ENCODE measurements around the gene SMARCD3.

The SMARCD3 gene

GRCh38 chr7:151248346-151249033 lies at the start of gene SMARCD3:
Gene SMARCD3, minus strand, starts transcription at chr7:151248694. Its CDS starts 132 bp downstream, at chr7:151248562.
- no peak for DNase-seq (ENCODE audit: low read depth, low spot score)

- no peak for DNase-seq (ENCODE audit: low read depth, low spot score)
Measured at GRCh38 chr7:151296202-151296992, 47.9 kb upstream of the SMARCD3 start.

- DNase-seq (ENCODE audit: low read depth, low spot score), result no peak
Measured at GRCh38 chr7:151292850-151293249, 44.4 kb upstream of the SMARCD3 start.

DNA sequence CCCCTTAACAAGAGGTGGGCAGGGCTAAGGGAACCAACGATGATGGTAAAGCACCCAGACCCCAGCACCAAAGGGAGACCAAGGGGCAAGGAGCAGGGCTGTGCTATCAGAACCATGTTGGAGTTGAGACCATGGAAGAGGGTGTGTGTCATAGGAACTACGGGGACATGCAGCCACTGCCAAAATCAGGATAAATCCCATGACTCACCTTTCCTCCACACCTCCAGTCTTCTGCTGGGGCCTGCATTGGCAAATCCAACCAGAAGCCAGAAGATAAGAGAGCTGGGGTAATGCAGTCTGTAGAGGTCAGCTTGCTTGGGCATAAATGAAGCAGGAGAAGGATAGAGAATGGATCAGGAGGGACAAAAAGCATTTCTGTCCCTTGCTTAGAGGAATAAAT lies 42.7 kb upstream of the SMARCD3 start:
- DNase-seq (ENCODE audit: low read depth, low spot score), result no peak

DNA sequence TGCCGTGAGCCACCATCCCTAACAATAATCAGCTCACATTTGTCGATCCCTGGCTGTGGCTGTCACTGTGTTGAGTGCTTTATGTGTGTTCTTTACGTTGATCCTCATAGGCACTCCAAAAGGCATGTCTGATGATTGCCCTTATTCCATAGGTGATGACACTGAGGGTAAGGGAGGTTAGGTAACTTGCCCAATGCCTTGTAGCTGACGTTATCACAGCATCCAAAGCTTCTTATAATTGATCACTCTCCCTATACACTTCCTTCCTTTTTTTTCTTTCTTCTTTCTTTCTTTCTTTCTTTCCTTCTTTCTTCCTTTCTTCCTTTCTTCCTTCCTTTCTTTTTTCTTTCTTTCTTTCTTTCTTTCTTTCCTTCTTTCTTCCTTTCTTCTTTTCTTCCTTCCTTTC lies 41.9 kb upstream of the SMARCD3 start:
- no peak for DNase-seq (ENCODE audit: low read depth, low spot score)

- DNase-seq (ENCODE audit: low read depth, low spot score), result no peak
Measured at GRCh38 chr7:151289891-151290290, 41.4 kb upstream of the SMARCD3 start.

- no peak for DNase-seq (ENCODE audit: low read depth, low spot score)
Measured at GRCh38 chr7:151286148-151286547, 37.7 kb upstream of the SMARCD3 start.

DNA sequence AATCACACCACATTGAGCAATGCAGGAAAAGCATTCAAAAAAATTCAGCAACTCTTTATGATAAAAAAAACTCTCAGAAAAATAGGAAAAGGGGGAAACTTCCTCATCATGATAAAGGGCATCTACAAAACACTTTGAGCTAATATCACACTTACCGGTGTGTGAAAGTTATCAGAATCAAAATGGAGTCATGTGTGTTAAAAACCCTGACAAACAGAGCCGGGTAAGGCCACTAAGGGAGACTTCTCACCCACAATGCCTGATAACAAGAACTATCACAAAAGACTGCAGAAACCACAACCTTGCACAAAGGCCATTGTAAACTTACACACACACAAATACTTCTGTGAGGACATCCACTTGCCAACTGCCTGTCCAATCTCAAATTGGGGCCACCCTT lies 34.8 kb upstream of the SMARCD3 start:
- no peak for DNase-seq (ENCODE audit: low read depth, low spot score)

DNA sequence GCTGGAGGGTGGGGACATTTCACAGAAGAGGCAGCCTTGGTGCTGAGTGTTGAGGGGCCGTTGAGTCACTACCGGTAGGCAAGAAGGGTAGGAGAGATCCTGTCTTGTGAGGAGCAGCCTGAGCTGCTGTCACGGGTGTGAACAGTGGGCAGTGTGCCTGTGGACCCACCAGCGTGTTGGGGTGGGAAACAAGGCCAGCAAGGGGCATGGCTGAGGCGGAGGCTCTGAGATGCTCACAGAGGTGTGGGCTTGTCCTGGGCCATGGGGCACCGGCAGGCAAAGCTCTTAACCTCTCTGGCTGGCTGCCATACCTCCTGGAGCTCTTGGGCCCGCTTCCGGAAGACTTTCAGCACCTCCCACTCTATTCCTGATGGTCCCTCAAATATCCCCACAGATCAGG lies 33.6 kb upstream of the SMARCD3 start:
- DNase-seq (ENCODE audit: low read depth, low spot score), result no peak

- no peak for DNase-seq (ENCODE audit: low read depth, low spot score)
Measured at GRCh38 chr7:151281686-151282085, 33.2 kb upstream of the SMARCD3 start.

DNA sequence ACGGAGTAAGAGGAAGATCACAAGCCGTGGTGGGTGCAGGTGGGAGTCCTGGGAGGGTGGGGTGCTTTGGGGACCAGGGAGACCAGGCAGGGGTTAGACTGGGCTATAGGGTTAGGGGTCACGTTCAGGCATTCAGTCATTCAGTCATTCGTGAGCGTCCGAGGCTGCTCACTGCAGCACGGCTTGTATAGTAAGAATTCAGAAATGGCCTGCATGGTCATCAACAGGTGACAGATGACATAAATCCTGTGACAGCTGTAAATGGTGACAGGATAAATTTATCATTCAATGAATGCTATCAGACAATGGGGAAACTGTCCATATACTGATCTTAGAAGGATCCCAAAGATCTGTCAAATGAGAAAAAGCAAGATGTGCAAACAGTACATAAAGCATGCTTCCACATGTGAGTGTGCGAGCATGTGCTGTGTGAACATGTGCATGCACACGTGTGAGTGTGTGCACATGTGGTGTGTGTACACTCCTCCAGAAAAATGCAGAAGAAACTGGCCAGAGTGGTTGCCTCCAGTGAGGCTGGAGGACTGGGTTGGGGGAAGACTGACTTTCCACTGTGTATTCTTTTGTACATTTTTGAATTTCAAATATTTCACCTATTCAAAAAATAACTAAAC lies 32.0 kb upstream of the SMARCD3 start:
- DNase-seq (ENCODE audit: low read depth, low spot score), result no peak

DNA sequence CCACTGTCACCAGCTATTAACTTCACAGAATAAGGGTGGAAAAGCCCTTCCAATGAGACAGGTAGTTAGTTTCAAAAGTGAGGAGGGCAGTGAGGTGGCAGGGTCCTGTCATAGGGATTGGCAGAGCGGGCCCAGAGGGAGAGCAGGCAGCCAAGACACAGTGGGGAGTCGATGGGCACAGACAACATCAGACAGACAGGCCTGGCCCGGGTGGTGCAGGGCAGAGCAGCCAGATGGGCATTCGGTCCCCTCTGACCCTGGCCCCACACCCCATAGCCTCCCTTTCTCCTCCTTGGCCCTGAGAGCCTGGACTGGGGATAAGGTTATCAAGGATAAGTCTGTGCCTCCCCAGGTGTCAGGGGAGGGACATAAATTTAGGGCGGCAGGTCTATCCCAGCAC lies 31.4 kb upstream of the SMARCD3 start:
- DNase-seq (ENCODE audit: low read depth, low spot score), result no peak

- DNase-seq (ENCODE audit: low read depth, low spot score), result no peak
Measured at GRCh38 chr7:151278949-151279348, 30.5 kb upstream of the SMARCD3 start.

DNA sequence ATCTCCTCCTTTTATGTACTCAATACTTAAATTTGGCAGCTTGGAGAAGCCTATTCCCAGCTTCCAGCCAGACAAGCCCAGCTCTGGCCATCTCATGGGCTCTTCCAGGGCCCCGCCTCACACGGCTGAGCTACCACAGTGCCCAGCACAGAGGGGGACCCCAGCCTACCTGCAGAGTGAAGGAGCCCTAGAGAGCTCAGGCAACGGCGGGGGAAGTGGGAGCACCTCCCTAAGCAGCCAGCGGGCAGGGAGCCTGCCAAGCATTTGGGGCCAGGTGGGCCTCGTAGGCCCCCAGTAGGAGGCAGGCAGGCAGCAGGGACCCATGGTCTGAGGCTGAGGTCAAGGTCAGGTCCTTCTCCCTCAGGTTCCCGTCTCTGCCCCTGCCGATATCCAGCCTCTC lies 29.1 kb upstream of the SMARCD3 start:
- no peak for DNase-seq (ENCODE audit: low read depth, low spot score)

DNA sequence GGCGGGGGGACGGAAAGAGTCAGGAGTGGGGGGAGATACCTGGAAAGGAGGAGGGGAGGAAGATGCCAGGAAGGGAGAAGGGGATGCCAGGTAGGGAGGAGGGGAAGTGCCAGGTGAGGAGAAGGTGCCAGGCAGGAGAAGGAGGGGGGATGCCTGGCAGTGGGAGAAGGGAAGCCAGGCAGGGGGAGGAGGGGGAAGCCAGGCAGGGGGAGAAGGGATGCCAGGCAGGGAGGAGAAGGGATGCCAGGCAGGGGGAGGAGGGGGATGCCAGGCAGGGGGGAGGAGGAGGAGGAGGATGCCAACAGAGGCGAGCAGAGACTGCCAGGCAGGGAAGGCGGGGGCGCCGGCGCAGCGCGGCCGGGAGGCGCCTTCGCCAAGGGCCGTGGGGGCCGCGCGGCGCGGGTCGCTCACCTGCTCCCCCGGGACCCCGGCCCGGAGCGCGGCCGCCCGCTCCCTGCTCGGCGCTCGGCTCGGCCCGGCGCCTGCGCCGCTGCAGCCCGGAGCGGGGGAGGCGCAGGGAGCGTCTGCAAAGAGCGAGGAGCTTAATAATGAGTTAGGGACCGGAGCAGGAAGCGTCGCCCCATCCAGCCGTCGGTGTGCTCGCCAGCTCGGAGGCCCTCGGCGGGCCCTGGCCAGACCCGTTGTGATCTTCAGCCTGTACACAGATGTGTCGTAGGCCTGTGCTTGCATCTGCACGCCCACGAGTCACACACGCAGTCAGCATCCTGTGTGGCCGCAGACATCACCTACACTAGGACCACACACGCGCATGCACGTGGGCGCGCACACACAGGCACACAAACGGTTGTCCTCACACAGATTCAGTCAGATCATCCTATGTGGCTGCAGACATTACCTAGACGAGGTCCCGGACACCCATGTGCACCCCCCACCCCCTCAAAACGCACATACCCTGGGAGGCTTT lies 28.4 kb upstream of the SMARCD3 start:
- no peak for DNase-seq (ENCODE audit: low read depth, low spot score)

GRCh38 chr7:151275813-151276577 lies 27.5 kb upstream of the SMARCD3 start:
- DNase-seq (ENCODE audit: low read depth, low spot score), result no peak

DNA sequence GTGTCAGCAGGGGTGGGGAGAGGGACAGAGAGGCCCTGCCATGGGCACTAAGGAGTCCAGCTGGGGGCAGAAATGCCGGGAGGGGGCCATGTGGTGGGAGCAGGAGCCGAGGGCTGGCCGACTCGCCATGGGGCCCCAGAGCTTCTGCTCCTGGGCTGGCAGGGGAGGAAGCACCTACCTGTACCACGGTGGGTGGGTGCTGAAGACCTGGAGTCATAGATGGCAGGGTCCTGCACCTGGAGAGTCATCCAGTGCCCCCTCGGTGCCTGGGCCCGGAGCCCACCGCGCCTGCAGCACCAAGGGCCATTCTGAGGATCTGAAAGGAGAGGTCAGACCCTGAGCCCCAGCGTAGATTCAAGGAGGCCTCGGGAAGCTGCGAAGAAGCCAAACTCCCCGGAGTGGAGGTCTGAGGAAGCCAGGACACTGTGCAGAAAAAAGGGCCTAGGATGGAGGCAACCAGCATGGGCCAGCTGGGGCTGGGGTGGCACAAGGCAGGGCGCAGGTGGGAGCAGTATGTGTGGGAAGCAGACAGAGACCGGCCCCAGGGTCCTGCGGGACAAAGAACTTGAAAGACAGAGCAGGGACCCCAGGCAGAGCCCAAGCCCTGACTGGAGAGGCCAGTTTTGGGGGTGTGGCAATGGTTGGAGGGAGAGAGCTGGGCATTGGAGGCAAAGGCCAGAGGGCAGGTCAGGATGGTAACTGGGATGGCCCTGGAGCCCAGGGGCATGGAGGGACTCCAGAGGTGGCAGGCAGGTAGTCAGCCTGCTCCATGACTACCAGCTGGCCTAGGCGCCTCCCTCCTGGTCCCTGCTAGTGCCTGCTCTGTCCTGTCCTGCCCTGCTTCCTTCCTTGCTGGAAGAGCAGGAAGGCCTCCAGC lies 26.7 kb upstream of the SMARCD3 start:
- no peak for DNase-seq (ENCODE audit: low read depth, low spot score)

DNA sequence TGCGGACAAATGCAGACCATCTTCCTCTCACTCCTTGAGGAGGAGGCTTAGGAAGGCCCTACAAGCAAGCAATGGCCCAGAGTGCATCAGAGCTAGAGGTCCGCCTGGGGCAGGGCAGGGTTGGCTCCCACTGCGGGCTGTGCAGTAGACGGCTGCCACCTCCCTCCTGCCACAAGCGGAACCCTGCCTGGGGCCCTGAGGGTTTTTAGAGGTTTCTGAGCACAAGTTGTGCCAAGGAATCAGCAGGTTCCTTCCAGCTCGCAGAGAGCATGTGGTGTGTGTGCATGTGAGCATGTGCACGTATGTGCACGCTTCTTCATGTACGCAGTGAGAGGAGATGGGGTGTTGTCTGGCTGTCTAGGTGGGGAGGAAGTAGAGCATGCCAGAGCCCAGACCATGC lies 25.9 kb upstream of the SMARCD3 start:
- DNase-seq (ENCODE audit: low read depth, low spot score), result no peak

DNA sequence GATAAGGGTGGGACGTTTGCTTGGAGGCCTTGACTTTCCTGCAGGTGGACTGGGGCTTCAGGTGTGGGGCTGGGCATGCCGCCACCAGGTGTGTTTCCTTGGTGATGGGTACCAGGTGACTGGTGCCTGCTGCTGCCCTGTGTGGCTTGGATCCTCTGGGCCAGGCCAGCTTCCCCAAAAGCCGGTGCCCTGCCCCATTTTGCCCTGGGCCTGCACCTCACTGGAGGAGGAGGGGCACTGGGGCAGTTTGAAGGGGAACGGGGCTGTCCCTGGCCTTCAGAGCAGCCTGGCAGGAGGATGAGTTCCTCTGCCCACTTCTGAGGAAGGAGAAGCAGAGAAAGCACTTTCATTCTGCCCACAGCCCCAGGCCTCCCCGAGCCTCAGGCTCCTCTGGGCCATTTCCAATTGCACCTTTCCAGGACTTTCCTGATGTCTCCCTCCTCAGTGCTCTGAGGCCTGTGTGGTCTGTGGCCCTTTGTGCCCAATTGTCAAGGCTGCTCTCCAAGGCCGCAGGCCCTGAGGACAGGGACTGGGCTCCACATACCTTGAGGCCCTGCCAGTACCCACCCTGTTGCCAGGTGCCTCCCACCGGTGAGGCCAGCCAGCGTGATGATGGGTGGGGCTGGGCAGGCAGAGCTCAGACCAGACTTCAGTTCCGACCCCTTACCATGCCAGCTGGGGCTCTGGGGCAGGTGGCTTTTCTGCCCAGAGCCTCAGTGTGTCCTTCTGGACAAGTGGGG lies 25.3 kb upstream of the SMARCD3 start:
- no peak for DNase-seq (ENCODE audit: low read depth, low spot score)

Data from brain pericyte (primary cell).